Keratinocyte (primary cell): ENCODE measurements around the gene OR52K2. TPM values are rescaled to one million over a fixed set of nuclear protein-coding genes. Genes with fewer than 3 reads are reported as not detected.

ENCODE experiments used
- DNase-seq: peaks from one replicate; pipeline ENCODE4 v3.0.0-alpha.2; 2011; ENCODE audit warnings: low read depth, missing footprints, low spot score
- FAIRE-seq: peaks from 2 replicates; lab custom pipeline; 2011; peaks lifted over from hg19 to GRCh38; lab: Jason Lieb, UNC
- H2AFZ ChIP-seq: 2 replicates; pipeline ENCODE4 v1.6.0; 2012; ENCODE audit warnings: low read length, control low read depth, inconsistent platforms; ENCODE audit not compliant: control insufficient read depth
- H3K27ac ChIP-seq: 2 replicates; pipeline ENCODE4 v1.5.1; 2011; ENCODE audit warnings: low read length; ENCODE audit not compliant: control insufficient read depth, insufficient read depth
- H3K27me3 ChIP-seq: 3 replicates; pipeline ENCODE4 v1.6.0; 2011; ENCODE audit warnings: low read length; ENCODE audit not compliant: control insufficient read depth, insufficient read depth; ENCODE audit errors: extremely low read depth
- H3K36me3 ChIP-seq, 2 experiments: 2 replicates in 1 of 2; 3 replicates in 1 of 2; pipeline ENCODE4 v1.5.1; 2011; ENCODE audit warnings: low read length in 2 of 2, mild to moderate bottlenecking in 1 of 2; ENCODE audit not compliant: control insufficient read depth in 2 of 2, insufficient read depth in 2 of 2; ENCODE audit errors: extremely low read depth in 1 of 2
- H3K4me1 ChIP-seq: 3 replicates; pipeline ENCODE4 v1.5.1; 2011; ENCODE audit warnings: low read length; ENCODE audit not compliant: control insufficient read depth, insufficient read depth; ENCODE audit errors: extremely low read depth
- H3K4me2 ChIP-seq: 3 replicates; pipeline ENCODE4 v1.6.0; 2011; ENCODE audit warnings: low read depth, low read length; ENCODE audit not compliant: control insufficient read depth, insufficient read depth; ENCODE audit errors: extremely low read depth
- H3K4me3 ChIP-seq, 3 experiments: fragments of 200-600 bp in 1 of 3; sonication (generic) in 1 of 3; 2 replicates in 2 of 3; 3 replicates in 1 of 3; pipeline ENCODE4 v1.5.1; 2011 to 2016; ENCODE audit warnings: low read length in 3 of 3, mild to moderate bottlenecking in 3 of 3, control low read depth in 2 of 3, inconsistent platforms in 1 of 3, low read depth in 1 of 3, mixed read lengths in 1 of 3, mixed run types in 1 of 3, moderate library complexity in 1 of 3; ENCODE audit not compliant: control insufficient read depth in 2 of 3, insufficient read depth in 2 of 3; ENCODE audit errors: extremely low read depth in 1 of 3
- H3K79me2 ChIP-seq: 2 replicates; pipeline ENCODE4 v1.6.0; 2012; ENCODE audit warnings: low read length; ENCODE audit not compliant: control insufficient read depth, insufficient read depth
- H3K9ac ChIP-seq: 3 replicates; pipeline ENCODE4 v1.6.0; 2011; ENCODE audit warnings: low read length; ENCODE audit not compliant: control insufficient read depth, insufficient read depth; ENCODE audit errors: extremely low read depth
- H3K9me1 ChIP-seq: 3 replicates; pipeline ENCODE4 v1.6.0; 2011; ENCODE audit warnings: low read length; ENCODE audit not compliant: control insufficient read depth, insufficient read depth; ENCODE audit errors: extremely low read depth
- H3K9me3 ChIP-seq: 2 replicates; pipeline ENCODE4 v1.5.1; 2012; ENCODE audit warnings: low read depth, low read length; ENCODE audit not compliant: control insufficient read depth
- H4K20me1 ChIP-seq: 3 replicates; pipeline ENCODE4 v1.6.0; 2011; ENCODE audit warnings: low read length; ENCODE audit not compliant: control insufficient read depth, insufficient read depth; ENCODE audit errors: extremely low read depth
- CTCF ChIP-seq, 3 experiments: IDR thresholded peaks in 1 of 3; conservative IDR thresholded peaks in 1 of 3; optimal IDR thresholded peaks in 1 of 3; 2 replicates in 2 of 3; 3 replicates in 1 of 3; pipeline versions ENCODE3 to v1.5.1; 2011; ENCODE audit warnings: low read length in 3 of 3, mild to moderate bottlenecking in 3 of 3, moderate library complexity in 2 of 3, control low read depth in 1 of 3, inconsistent platforms in 1 of 3; ENCODE audit not compliant: insufficient read depth in 2 of 3; ENCODE audit errors: extremely low read depth in 1 of 3
- EZH2 ChIP-seq: IDR thresholded peaks from one replicate; pipeline ENCODE4 v1.6.1; 2012; ENCODE audit warnings: inconsistent platforms, mild to moderate bottlenecking, low read length, moderate library complexity
- dilution Hi-C: fragments of 300-500 bp; cut with MboI; formaldehyde crosslinking; loops from one replicate; pipeline ENCODE4 v1.7.0; 2020; ENCODE audit warnings: low sequenced_read_pairs; ENCODE audit not compliant: extremely low pct_ligation_motif_present
- polyA plus RNA-seq, 5 experiments: library from polyadenylated mRNA; depleted of rRNA in 3 of 5; stranded (reverse) in 3 of 5; stranded (forward) in 1 of 5; unstranded in 1 of 5; fragments of >200 nt; gene quantifications; 1 replicate in 1 of 5; 2 replicates in 3 of 5; 3 replicates in 1 of 5; pipeline versions ENCODE4 v1.2.1 to v1.2.3, GENCODE V29; 2011 to 2012; ENCODE audit warnings: missing spikeins in 2 of 5, low read depth in 1 of 5, low replicate concordance in 1 of 5

Gene OR52K2
- polyA plus RNA-seq, 1 donor (not counting 4 experiments of a cell fraction or from before 2014, with no cell fraction given) = not detected

GRCh38 chr11:4459500-4459899, 10.4 kb downstream of the OR52K2 start:
- Histone ChIP-seq H4K20me1 (no peaks in the 10 kb centered on the region), H3K27me3 (no peaks in the 10 kb centered on the region), H3K9me3 (peaks cover 4% of the 10 kb centered on the region), H3K9me1 (no peaks in the 10 kb centered on the region), H3K36me3 (no peaks in the 10 kb centered on the region), H3K4me2 (no peak overlapping the region), H2AFZ (no peak overlapping the region), H3K4me1 (peaks cover 2% of the 10 kb centered on the region), H3K9ac (no peak overlapping the region), H3K4me3 (no peak overlapping the region), H3K79me2 (no peaks in the 10 kb centered on the region), H3K27ac (no peak overlapping the region)
- dilution Hi-C loops = no loop called here
- FAIRE-seq (no peak), DNase-seq (no peak)
- TF ChIP-seq EZH2 (no peak), CTCF (optimal IDR thresholded peaks at IDR 0.05 in 1 of 3, IDR thresholded peaks at IDR 0.05 in 1 of 3, conservative IDR thresholded peaks at IDR 0.05 in 1 of 3; ENCODE audit: extremely low read depth in 1 of 3, insufficient read depth in 2 of 3, low read length in 3 of 3) (no peak)

- TF ChIP-seq EZH2 (no peak), CTCF (optimal IDR thresholded peaks at IDR 0.05 in 1 of 3, IDR thresholded peaks at IDR 0.05 in 1 of 3, conservative IDR thresholded peaks at IDR 0.05 in 1 of 3; ENCODE audit: extremely low read depth in 1 of 3, insufficient read depth in 2 of 3, low read length in 3 of 3) (no peak)
- no peaks in the 10 kb centered on the region for H3K79me2 ChIP-seq
- no peaks in the 10 kb centered on the region for H4K20me1 ChIP-seq
- H3K4me1 ChIP-seq = no peaks in the 10 kb centered on the region
- no peak overlapping the region for H3K4me2 ChIP-seq
- no peaks in the 10 kb centered on the region for H3K9me1 ChIP-seq
- H3K9me3 ChIP-seq = peaks cover 2% of the 10 kb centered on the region
- H2AFZ ChIP-seq = no peak overlapping the region
- dilution Hi-C loops = no loop called here
- no peak overlapping the region for H3K9ac ChIP-seq
- H3K27me3 ChIP-seq = no peaks in the 10 kb centered on the region
- H3K4me3 ChIP-seq = no peak overlapping the region
- no peaks in the 10 kb centered on the region for H3K36me3 ChIP-seq
- FAIRE-seq (no peak), DNase-seq (no peak)
- no peak overlapping the region for H3K27ac ChIP-seq
Observed at GRCh38 chr11:4460151-4460550, 11.1 kb downstream of the OR52K2 start.
